GM12878 (cell line): ENCODE measurements around the gene C1QC. TPM values are rescaled to one million over a fixed set of nuclear protein-coding genes. Genes with fewer than 3 reads are reported as not detected.

Experiments used
- ATAC-seq: fragments of 200-7000 bp; cut with Tn5 transposase; 3 replicates; pipeline ENCODE4 v1.9.1; 2020; ENCODE audit warnings: mild to moderate bottlenecking, moderate library complexity
- BruUV-seq: library from RNA; stranded (reverse); fragments of 400-500 nt; replicated peaks from 2 replicates; lab custom pipeline; 2021; lab: Mats Ljungman, UMichigan
- CTCF ChIA-PET: fragments of 300-600 bp; sonication (Branson Sonifier 250); formaldehyde crosslinking; extraction: SDS; loops from one replicate; lab custom pipeline; 2021; ENCODE audit warnings: inconsistent platforms; lab: Yijun Ruan, JAX
- POLR2A ChIA-PET: fragments of 350-600 bp; formaldehyde crosslinking; extraction: SDS; loops from one replicate; lab custom pipeline; 2021; ENCODE audit warnings: inconsistent platforms; lab: Charles Lee
- RAD21 ChIA-PET: fragments of 300-600 bp; sonication (Branson Sonifier 250); formaldehyde crosslinking; loops from one replicate; lab custom pipeline; 2023; ENCODE audit warnings: antibody characterized with exemption; ENCODE audit not compliant: unreplicated experiment; lab: Charles Lee
- SMC1A ChIA-PET: fragments of 300-600 bp; sonication (Branson Sonifier 250); formaldehyde crosslinking; loops from one replicate; lab custom pipeline; 2023; ENCODE audit not compliant: unreplicated experiment, uncharacterized antibody; lab: Charles Lee
- DNase-seq: peaks from one replicate; pipeline ENCODE4 v3.0.0-alpha.2; 2011; ENCODE audit warnings: low read depth, low spot score
- FAIRE-seq: peaks from 3 replicates; lab custom pipeline; 2011; peaks lifted over from hg19 to GRCh38; lab: Jason Lieb, UNC
- H2AFZ ChIP-seq: 2 replicates; pipeline ENCODE4 v1.6.0; 2011; ENCODE audit warnings: low read depth, low read length, control low read depth; ENCODE audit not compliant: control insufficient read depth
- H3K27ac ChIP-seq: 2 replicates; pipeline ENCODE4 v1.5.1; 2011; ENCODE audit warnings: control low read depth; ENCODE audit not compliant: control insufficient read depth, insufficient read depth
- H3K27me3 ChIP-seq, 2 experiments: replicated peaks in 1 of 2; 2 replicates each; pipeline versions ENCODE4 v1.6.0 to v1.6.1; 2011; ENCODE audit warnings: low read length in 1 of 2; ENCODE audit not compliant: control insufficient read depth in 2 of 2, insufficient read depth in 2 of 2
- H3K36me3 ChIP-seq, 2 experiments: 2 replicates each; pipeline ENCODE4 v1.5.1; 2011; ENCODE audit warnings: low read length in 1 of 2; ENCODE audit not compliant: control insufficient read depth in 2 of 2, insufficient read depth in 2 of 2
- H3K4me1 ChIP-seq: 2 replicates; pipeline ENCODE4 v1.6.1; 2011; ENCODE audit warnings: mild to moderate bottlenecking, low read length, moderate library complexity, mixed read lengths; ENCODE audit not compliant: control insufficient read depth, insufficient read depth
- H3K4me2 ChIP-seq: 2 replicates; pipeline ENCODE4 v1.6.0; 2011; ENCODE audit warnings: control low read depth; ENCODE audit not compliant: control insufficient read depth, insufficient read depth
- H3K4me3 ChIP-seq: fragments of 200-600 bp; sonication (generic); 2 replicates; pipeline ENCODE4 v1.5.1; 2016
- H3K79me2 ChIP-seq: 2 replicates; pipeline ENCODE4 v1.6.0; 2011; ENCODE audit warnings: low read length; ENCODE audit not compliant: control insufficient read depth, insufficient read depth
- H3K9ac ChIP-seq: 2 replicates; pipeline ENCODE4 v1.8.0; 2011; ENCODE audit warnings: low read length, control low read depth, mixed read lengths; ENCODE audit not compliant: control insufficient read depth, insufficient read depth
- H3K9me3 ChIP-seq: replicated peaks from 3 replicates; pipeline ENCODE4 v1.5.1; 2011; ENCODE audit warnings: mild to moderate bottlenecking, low read length; ENCODE audit not compliant: control insufficient read depth, insufficient read depth
- H4K20me1 ChIP-seq: 2 replicates; pipeline ENCODE4 v1.6.0; 2011; ENCODE audit not compliant: control insufficient read depth, insufficient read depth
- CREB1 ChIP-seq: IDR thresholded peaks from 2 replicates; pipeline ENCODE4 v1.6.1; 2012; ENCODE audit warnings: low read depth, mild to moderate bottlenecking, inconsistent platforms
- CUX1 ChIP-seq: IDR thresholded peaks from 2 replicates; pipeline ENCODE4 v1.6.1; 2012; ENCODE audit warnings: improper control_type of control experiment, low read depth, low read length; ENCODE audit not compliant: insufficient replicate concordance
- FOXK2 ChIP-seq: fragments of 450-650 bp; IDR thresholded peaks from 2 replicates; pipeline ENCODE4 v1.6.1; 2017; ENCODE audit warnings: mild to moderate bottlenecking, moderate library complexity
- JUNB ChIP-seq: IDR thresholded peaks from 2 replicates; pipeline ENCODE4 v1.6.1; 2016; ENCODE audit warnings: antibody characterized with exemption, mild to moderate bottlenecking
- KDM1A ChIP-seq: fragments of 200-600 bp; sonication (generic); IDR thresholded peaks from 2 replicates; pipeline ENCODE4 v1.6.1; 2016; ENCODE audit warnings: borderline replicate concordance
- WGBS: methylation state at CpG from one replicate; pipeline ENCODE4 v1.1.6; 2016; ENCODE audit warnings: low lambda C conversion rate; ENCODE audit not compliant: insufficient replicate concordance, insufficient coverage; ENCODE audit errors: missing lambda C conversion rate; 5-methylcytosine and 5-hydroxymethylcytosine counted together
- in situ Hi-C: fragments of 300-500 bp; cut with MboI; formaldehyde crosslinking; loops from 9 replicates; pipeline ENCODE4 v1.14.3; 2018; ENCODE audit warnings: mixed read lengths
- intact Hi-C: fragments of 100-400 bp; cut with micrococcal nuclease; formaldehyde crosslinking; loops from one replicate; pipeline ENCODE4 v1.14.2; 2022; ENCODE audit not compliant: unreplicated experiment
- polyA plus RNA-seq, 11 experiments: library from polyadenylated mRNA; depleted of rRNA in 4 of 11; unstranded in 6 of 11; stranded (reverse) in 5 of 11; fragments of >200 nt; fragmentation: Nextera tagmentation in 4 of 11; fragmentation: Illumina TruSeq in 1 of 11; extraction: Ambion mirVana in 4 of 11; extraction: Trizol in 1 of 11; gene quantifications; 1 replicate in 1 of 11; 2 replicates in 10 of 11; pipeline versions ENCODE4 v1.2.1 to v1.2.3, GENCODE V29; 2011 to 2016; ENCODE audit warnings: inconsistent platforms in 2 of 11, missing spikeins in 2 of 11, low read depth in 1 of 11
- total RNA-seq, 4 experiments: library from RNA; depleted of rRNA in 3 of 4; stranded (reverse); fragments of >200 nt in 3 of 4; fragmentation: Illumina TruSeq in 1 of 4; extraction: Trizol in 1 of 4; gene quantifications; 2 replicates each; pipeline versions ENCODE4 v1.2.1 to v1.2.3, GENCODE V29; 2013 to 2021

The C1QC gene
- total and polyA plus RNA-seq, 10 of the 15 experiments (the other 5 are each of a cell fraction or from before 2014, with no cell fraction given) = 0.74 TPM; not detected in 9

DNA sequence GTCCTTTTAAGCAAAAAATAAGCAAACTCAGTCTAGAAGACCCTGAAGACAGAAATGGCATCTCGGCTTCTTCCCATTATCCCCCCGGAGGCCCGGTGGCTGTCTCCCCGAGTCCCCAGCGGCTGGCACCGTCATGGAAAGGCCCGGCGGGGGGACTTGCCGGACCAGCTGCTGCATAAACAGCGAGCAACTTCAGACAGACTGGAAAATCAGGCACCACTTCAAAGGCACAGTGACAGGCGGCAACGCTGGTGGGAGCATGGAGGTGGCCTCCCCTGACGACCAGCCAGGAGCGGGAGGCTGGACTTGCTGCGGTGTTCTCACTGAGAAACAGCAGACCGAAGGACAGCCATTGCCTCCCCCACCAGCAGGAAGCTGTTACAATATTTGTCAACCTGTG, 25.4 kb upstream of the C1QC start:
- no peaks in the 10 kb centered on the region; the same call in 1 of the 2 replicates for H4K20me1 ChIP-seq
- peaks cover 0 to 3% of the 10 kb centered on the region in 2 experiments; a peak in 3 of 4 replicates for H3K27me3 ChIP-seq
- no peak overlapping the region for H3K4me2 ChIP-seq
- H3K9ac ChIP-seq = no peak overlapping the region
- TF ChIP-seq JUNB (no peak), FOXK2 (no peak), CREB1 (no peak), CUX1 (no peak), KDM1A (no peak)
- H3K27ac ChIP-seq = no peak overlapping the region
- no peak overlapping the region for H2AFZ ChIP-seq
- no peaks in the 10 kb centered on the region for H3K79me2 ChIP-seq
- 47% methylated on average over 16 of the region's 16 CpGs for WGBS
- no peak overlapping the region for H3K4me3 ChIP-seq
- H3K9me3 ChIP-seq = no peaks in the 10 kb centered on the region
- DNase-seq = no peak
- BruUV-seq = no TSS peak
- CTCF ChIA-PET = no interaction called here
- in situ Hi-C loops (no loop called here), intact Hi-C loops (no loop called here)
- no peak for ATAC-seq
- RAD21 ChIA-PET = no interaction called here
- POLR2A ChIA-PET = no interaction called here
- H3K4me1 ChIP-seq = no peaks in the 10 kb centered on the region
- FAIRE-seq = no peak
- SMC1A ChIA-PET = no interaction called here
- H3K36me3 ChIP-seq = no peaks in the 10 kb centered on the region
